ENCODE data around the gene CLTCL1.
"Not testable (repeated sequence)": the region's sequence is repeated elsewhere in the genome, so short reads cannot be mapped to it uniquely, and the experiment has no call there.

Gene CLTCL1

DNA sequence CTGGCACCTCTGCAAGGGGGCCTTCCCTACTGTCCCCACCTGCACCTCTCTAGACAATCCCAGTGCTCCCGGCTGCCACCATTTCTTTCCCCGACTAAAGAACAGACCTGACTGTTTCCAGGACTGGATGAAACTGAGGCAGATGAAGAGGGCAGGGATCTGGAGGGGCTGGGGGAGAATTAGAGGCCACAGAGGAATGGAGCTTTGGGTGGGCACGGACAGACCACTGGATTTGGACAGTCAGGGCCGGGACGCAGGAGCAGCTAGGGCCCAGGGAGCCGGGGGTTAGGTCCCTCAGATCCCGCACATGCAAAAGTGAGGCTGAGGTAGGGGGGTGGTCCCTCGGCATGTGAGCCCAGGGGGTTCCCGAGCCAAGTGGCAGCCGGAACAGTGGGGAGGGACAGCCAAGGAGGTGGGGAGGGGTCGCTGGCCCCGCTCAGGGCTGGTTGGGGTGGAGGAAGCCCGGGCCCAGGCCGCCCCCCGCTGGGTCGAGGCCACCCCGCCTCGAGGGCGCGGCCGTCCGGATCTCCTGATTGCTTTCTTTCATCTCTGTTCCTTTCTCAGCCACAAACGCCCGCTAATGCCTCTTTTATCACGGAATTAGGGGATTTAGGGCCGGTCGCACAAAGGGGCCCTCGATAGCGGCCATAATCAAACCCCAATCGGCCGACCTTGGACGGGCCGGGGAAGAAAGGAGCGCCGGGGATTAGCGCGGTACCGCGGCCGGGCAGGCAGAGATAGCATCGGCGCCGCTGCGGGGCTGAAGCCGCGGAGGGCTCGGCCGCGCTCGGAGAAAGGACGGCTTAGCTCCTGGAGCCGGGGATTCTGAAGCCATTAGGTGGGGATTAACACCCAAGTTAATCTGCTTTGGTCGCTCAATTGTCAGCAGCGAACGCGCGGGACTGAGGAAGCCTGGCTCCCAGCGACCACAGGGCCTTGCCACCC lies 122.2 kb downstream of the CLTCL1 start:
- H3K9ac ChIP-seq (ENCODE audit: low read length), result no peak overlapping the region
- H3K4me3 ChIP-seq (ENCODE audit: low read depth in 1 of 2, low read length in 2 of 2), result no peak overlapping the region
- H3K27ac ChIP-seq (ENCODE audit: low read depth, low read length), result no peak overlapping the region

DNA sequence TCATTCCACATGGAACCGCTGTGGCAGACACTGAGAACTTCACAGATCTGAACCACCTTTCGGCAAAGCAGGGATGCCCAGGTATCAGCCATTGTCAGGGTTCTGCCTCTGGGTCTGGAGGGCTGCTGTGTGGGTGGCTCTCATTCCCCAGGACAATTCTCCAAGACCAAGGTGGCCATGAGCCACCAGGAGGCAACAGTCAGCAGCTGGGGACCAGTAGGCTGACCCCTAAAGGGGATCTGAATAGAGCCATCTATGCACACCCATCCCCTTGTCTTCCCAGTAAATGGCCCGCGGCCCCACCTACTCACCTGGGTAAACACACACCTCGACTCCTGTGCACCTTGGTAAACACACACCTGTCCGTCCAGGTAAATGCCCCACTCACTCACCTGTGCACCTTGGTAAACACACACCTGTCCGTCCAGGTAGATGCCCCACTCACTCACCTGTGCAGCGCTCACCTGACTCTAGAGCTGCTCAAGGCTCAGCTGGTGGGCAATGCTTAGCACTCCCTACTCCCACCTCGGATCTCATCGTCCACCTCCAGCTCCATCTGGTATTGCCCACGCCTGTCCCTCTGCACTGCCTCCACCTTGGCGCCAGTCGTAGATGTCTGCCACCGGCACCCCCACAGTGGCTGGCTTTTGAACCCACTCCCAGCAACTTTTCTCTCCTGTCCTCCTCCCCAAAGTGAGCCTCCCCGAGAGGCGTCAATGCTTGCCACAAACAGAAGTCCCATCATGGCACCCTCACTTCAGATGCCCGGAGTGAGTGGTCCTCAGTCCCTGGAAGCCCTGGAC lies 123.2 kb downstream of the CLTCL1 start:
- Histone ChIP-seq H3K27me3 (ENCODE audit: control insufficient read depth in 1 of 2, insufficient read depth in 2 of 2, low read length in 2 of 2) (peaks cover 9 to 35% of the 10 kb centered on the region in 2 donors), H3K4me3 (ENCODE audit: low read depth in 1 of 2, low read length in 2 of 2) (no peak overlapping the region), H3K4me1 (ENCODE audit: insufficient read depth, low read length) (peaks cover 20% of the 10 kb centered on the region), H3K27ac (ENCODE audit: low read depth, low read length) (no peak overlapping the region), H3K9me3 (ENCODE audit: low read length) (no peaks in the 10 kb centered on the region), H3K36me3 (ENCODE audit: insufficient read depth, low read length) (no peaks in the 10 kb centered on the region), H3K9ac (ENCODE audit: low read length) (no peak overlapping the region)

More for the DNA sequence above, 122.2 kb downstream of the CLTCL1 start:
- no peaks in the 10 kb centered on the region for H3K9me3 ChIP-seq (ENCODE audit: low read length)
- peaks cover 20% of the 10 kb centered on the region for H3K4me1 ChIP-seq (ENCODE audit: insufficient read depth, low read length)
- H3K36me3 ChIP-seq (ENCODE audit: insufficient read depth, low read length), result no peaks in the 10 kb centered on the region
- H3K27me3 ChIP-seq (ENCODE audit: control insufficient read depth in 1 of 2, insufficient read depth in 2 of 2, low read length in 2 of 2), result peaks cover 9 to 35% of the 10 kb centered on the region in 2 donors

DNA sequence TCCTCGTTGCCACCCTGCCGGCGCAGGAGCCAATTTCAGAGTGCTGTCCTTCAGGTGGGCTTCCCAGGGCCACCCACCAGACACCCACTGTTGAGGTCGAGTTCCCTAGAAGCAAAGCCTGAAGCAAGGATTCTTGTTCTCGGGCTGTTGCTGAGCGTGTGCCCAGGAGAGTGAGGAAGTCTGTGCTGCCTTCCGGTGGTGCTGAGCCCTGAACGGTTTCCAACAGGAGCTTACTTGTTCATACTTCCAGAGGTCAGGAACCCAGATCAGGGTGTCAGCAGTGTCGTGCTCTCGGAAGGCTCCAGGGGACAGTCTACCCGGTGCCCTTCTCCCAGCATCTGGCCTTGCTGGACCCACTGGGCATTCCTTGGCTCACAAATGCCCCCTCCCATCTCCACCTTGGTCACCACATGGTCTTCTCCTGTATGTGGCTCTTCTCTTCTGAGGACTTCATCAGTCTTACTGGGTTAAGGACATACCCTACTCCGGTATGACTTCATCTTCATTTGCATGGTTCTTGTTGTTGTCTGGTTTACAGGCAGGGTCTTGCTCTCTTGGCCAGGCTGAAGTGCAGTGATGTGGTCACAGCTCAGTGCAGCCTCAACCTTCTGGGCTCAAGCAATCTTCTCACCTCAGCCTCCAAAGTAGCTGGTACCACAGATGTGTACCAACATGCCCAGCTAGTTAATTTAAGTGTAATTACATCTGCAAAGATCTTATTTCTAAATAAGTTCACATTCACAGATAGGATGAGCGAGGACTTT lies 124.2 kb downstream of the CLTCL1 start:
- Histone ChIP-seq H3K4me1 (ENCODE audit: insufficient read depth, low read length) (peaks cover 11% of the 10 kb centered on the region), H3K27me3 (ENCODE audit: control insufficient read depth in 1 of 2, insufficient read depth in 2 of 2, low read length in 2 of 2) (peaks cover 9 to 35% of the 10 kb centered on the region in 2 donors), H3K9ac (ENCODE audit: low read length) (no peak overlapping the region), H3K36me3 (ENCODE audit: insufficient read depth, low read length) (no peaks in the 10 kb centered on the region), H3K4me3 (ENCODE audit: low read depth in 1 of 2, low read length in 2 of 2) (no peak overlapping the region), H3K27ac (ENCODE audit: low read depth, low read length) (no peak overlapping the region), H3K9me3 (ENCODE audit: low read length) (no peaks in the 10 kb centered on the region)

DNA sequence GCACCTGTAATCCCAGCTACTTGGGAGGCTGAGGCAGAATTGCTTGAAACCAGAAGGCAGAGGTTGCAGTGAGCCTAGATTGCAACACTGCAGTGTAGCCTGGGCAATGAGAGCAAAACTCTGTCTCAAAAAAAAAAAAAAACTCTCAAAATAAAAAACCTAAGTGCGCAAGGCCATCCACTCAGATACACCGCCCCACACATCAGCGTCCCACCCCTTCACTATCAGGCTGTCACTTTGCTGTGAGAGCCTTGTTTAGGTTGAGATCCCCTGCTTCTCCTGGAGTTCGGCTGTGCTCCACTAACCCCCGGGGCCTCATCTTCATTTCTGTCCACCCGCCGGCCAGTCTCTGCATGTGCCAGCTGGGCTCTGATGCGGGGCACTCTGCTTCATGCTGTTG lies 125.1 kb downstream of the CLTCL1 start:
- Histone ChIP-seq H3K27me3 (ENCODE audit: control insufficient read depth in 1 of 2, insufficient read depth in 2 of 2, low read length in 2 of 2) (peaks cover 9 to 40% of the 10 kb centered on the region in 2 donors), H3K27ac (ENCODE audit: low read depth, low read length) (no peak overlapping the region), H3K9me3 (ENCODE audit: low read length) (no peaks in the 10 kb centered on the region), H3K36me3 (ENCODE audit: insufficient read depth, low read length) (no peaks in the 10 kb centered on the region), H3K4me1 (ENCODE audit: insufficient read depth, low read length) (peaks cover 8% of the 10 kb centered on the region), H3K4me3 (ENCODE audit: low read depth in 1 of 2, low read length in 2 of 2) (no peak overlapping the region), H3K9ac (ENCODE audit: low read length) (no peak overlapping the region)

DNA sequence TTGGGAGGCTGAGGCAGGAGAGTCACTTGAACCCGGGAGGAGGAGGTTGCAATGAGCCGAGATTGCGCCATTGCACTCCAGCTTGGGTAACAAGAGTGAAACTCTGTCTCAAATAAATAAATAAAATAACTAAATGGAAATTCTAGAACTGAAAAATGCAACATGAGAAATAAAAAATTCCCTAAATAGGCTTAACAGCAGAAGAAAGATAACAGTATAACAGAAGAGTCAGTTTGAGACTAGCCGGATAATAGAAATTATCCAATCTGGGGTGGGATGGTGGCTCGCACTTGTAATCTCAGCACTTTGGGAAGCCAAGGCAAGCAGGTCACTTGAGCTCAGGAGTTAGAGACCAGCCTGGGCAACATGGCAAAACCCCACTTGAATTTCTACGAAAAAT lies 127.1 kb downstream of the CLTCL1 start:
- Histone ChIP-seq H3K9me3 (ENCODE audit: low read length) (no peaks in the 10 kb centered on the region), H3K36me3 (ENCODE audit: insufficient read depth, low read length) (no peaks in the 10 kb centered on the region), H3K9ac (ENCODE audit: low read length) (no peak overlapping the region), H3K27ac (ENCODE audit: low read depth, low read length) (no peak overlapping the region), H3K4me1 (ENCODE audit: insufficient read depth, low read length) (no peaks in the 10 kb centered on the region), H3K4me3 (ENCODE audit: low read depth in 1 of 2, low read length in 2 of 2) (no peak overlapping the region), H3K27me3 (ENCODE audit: control insufficient read depth in 1 of 2, insufficient read depth in 2 of 2, low read length in 2 of 2) (peaks cover 9 to 34% of the 10 kb centered on the region in 2 donors)

DNA sequence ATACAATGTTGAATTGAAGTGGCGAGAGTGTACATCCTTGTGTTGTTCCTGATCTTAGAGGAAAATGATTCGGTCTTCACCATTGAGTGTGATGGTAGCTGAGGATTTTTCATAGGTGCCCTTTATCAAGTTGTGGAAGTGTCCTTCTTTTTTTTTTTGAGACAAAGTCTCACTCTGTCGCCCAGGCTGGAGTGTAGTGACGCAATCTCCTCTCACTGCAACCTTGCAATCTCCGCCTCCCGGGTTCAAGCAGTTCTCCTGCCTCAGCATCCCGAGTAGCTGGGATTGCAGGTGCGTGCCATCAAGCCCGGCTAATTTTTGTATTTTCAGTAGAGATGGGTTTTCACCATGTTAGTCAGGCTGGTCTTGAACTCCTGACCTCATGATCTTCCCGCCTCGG lies 132.9 kb downstream of the CLTCL1 start:
- H3K4me1 ChIP-seq (ENCODE audit: insufficient read depth, low read length); H3K36me3 ChIP-seq (ENCODE audit: insufficient read depth, low read length); H3K9me3 ChIP-seq (ENCODE audit: low read length); H3K27ac ChIP-seq (ENCODE audit: low read depth, low read length); H3K27me3 ChIP-seq (ENCODE audit: control insufficient read depth in 1 of 2, insufficient read depth in 2 of 2, low read length in 2 of 2); H3K4me3 ChIP-seq (ENCODE audit: low read depth in 1 of 2, low read length in 2 of 2); H3K9ac ChIP-seq (ENCODE audit: low read length): not testable (repeated sequence)

DNA sequence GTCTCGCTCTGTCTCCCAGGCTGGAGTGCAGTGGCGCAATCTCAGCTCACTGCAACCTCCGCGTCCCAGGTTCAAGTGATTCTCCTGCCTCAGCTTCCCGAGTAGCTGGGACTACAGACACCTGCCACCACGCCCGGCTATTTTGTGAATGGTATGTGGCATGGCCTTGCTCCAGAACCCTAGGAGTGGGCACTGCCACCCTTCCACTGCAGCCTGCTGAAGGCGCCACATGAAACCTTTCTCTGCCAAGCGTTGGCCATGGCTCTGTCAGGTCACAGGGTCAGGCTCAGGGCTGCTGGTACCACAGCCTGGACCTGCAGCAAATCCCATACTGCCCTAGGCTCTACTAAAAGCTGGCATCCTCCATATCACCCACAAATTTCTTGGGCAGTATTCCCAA lies 135.4 kb downstream of the CLTCL1 start:
- not testable (repeated sequence) for H3K36me3 ChIP-seq (ENCODE audit: insufficient read depth, low read length); H3K9ac ChIP-seq (ENCODE audit: low read length); H3K4me3 ChIP-seq (ENCODE audit: low read depth in 1 of 2, low read length in 2 of 2); H3K4me1 ChIP-seq (ENCODE audit: insufficient read depth, low read length); H3K9me3 ChIP-seq (ENCODE audit: low read length); H3K27ac ChIP-seq (ENCODE audit: low read depth, low read length)
- H3K27me3 ChIP-seq (ENCODE audit: control insufficient read depth in 1 of 2, insufficient read depth in 2 of 2, low read length in 2 of 2), result peaks cover 8 to 11% of the 10 kb centered on the region in 2 donors

DNA sequence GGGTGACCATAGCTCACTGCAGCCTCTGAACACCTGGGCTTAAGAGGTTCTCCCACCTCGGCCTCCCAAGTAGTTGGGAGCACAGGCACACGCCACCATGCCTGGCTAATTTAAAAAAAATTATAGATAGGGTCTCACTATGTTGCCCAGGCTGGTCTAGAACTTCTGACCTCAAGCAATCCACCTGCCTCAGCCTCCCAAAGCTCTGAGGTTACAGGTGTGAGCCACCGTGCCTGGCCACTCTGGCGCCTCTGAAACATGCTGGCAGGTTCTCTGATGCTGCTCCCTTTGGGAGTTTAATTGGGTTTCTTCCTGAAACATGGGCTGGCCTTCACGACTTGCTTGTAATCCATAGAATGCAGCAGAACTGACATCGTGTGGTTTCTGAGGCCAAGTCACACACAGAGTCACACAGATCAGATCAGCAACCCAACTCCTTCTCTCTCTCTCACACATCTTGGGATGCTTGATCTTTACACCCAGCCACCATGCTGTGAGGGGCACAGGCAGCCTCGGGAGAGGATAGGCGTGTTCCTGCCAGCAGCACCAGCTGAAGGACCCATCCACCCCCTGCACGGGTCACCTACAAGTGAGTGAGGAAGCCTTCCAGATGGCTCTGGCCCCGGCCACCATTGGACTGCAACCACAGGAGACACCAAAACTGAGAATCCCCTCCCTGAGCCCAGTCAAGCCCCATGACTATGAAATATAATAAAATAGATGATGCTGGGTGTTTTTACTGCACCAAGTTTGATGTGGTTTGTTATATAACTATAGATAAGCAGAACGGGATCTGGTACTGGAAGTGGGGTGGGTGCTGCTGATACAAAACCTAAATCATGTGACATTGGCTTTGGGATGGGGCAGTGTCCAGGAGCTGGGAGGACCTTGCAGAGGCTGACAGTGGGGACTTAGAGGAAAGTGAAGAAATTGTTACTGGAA lies 138.3 kb downstream of the CLTCL1 start:
- H3K4me3 ChIP-seq (ENCODE audit: low read depth in 1 of 2, low read length in 2 of 2), result no peak overlapping the region
- no peak overlapping the region for H3K27ac ChIP-seq (ENCODE audit: low read depth, low read length)
- no peaks in the 10 kb centered on the region for H3K36me3 ChIP-seq (ENCODE audit: insufficient read depth, low read length)
- peaks cover 8 to 33% of the 10 kb centered on the region in 2 donors for H3K27me3 ChIP-seq (ENCODE audit: control insufficient read depth in 1 of 2, insufficient read depth in 2 of 2, low read length in 2 of 2)
- H3K9me3 ChIP-seq (ENCODE audit: low read length), result no peaks in the 10 kb centered on the region
- no peak overlapping the region for H3K9ac ChIP-seq (ENCODE audit: low read length)
- H3K4me1 ChIP-seq (ENCODE audit: insufficient read depth, low read length), result no peaks in the 10 kb centered on the region

DNA sequence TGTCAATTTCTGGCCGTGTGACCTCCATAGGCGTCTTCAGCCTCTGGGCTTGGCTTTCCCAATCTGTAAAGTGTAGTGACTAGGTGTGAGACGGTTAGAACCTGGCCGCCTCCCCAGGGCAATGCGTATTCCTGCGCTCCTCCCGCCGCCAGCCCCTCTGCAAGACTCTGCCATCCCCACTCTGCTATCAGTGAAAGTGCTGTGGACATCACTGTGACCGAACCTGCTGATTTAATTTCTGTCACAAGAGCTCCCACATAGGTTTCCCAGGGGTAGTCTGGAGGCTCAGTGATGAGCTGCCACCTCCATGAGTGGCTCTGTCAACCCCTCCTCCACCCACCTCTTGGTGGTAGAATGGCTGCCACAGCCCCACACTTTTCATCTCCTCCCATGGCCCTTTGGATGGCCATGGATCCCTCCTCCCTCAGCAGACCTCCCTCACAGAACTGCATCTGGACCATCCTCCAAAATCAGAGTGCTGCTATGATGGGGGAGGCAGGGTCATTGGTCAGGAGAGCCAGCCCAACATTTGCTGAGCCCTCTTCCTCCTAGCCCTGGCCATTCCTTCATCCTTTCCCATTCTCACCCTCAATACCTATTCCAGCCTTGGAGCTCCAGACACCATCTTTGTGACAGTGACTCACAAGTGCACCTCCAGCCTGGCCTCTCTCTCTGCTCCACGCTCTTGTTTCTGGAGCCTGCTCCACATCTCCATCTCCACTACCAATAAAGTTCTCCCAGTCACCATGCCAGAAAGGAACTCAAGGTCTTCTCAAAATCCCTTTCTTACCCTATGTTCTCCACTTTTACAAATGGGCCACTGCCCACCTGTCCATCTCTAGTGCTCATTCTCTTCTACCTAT lies 140.0 kb downstream of the CLTCL1 start:
- no peak overlapping the region for H3K27ac ChIP-seq (ENCODE audit: low read depth, low read length)
- H3K4me3 ChIP-seq (ENCODE audit: low read depth in 1 of 2, low read length in 2 of 2), result no peak overlapping the region
- H3K9ac ChIP-seq (ENCODE audit: low read length), result no peak overlapping the region
- H3K9me3 ChIP-seq (ENCODE audit: low read length), result no peaks in the 10 kb centered on the region
- H3K27me3 ChIP-seq (ENCODE audit: control insufficient read depth in 1 of 2, insufficient read depth in 2 of 2, low read length in 2 of 2), result peaks cover 8 to 38% of the 10 kb centered on the region in 2 donors
- no peaks in the 10 kb centered on the region for H3K4me1 ChIP-seq (ENCODE audit: insufficient read depth, low read length)
- H3K36me3 ChIP-seq (ENCODE audit: insufficient read depth, low read length), result no peaks in the 10 kb centered on the region
